OCI-LY3 (cell line): ENCODE data around the gene DR1.

Source experiments
- CTCF ChIP-seq: fragments of 200-600, 300-600 bp; sonication (generic); IDR thresholded peaks from 2 replicates; pipeline ENCODE4 v1.5.1; 2014; ENCODE audit warnings: antibody characterized with exemption, low read length, low read depth
- EZH2phosphoT487 ChIP-seq: fragments of 200-600 bp; shearing (Covaris generic); IDR thresholded peaks from 2 replicates; pipeline ENCODE4 v1.6.1; 2018; ENCODE audit warnings: antibody characterized with exemption, mixed run types, low read depth

- TF ChIP-seq CTCF (no peak), EZH2phosphoT487 (no peak)
These were observed 7.1 kb upstream of the DR1 start for GRCh38 chr1:93338387-93339146.
